Liver (tissue), 2 donors: Measurements from ENCODE around the gene EFCAB7.

Source experiments
- TF ChIP-seq, protein P1 (sequence below): fragments of 150-350 bp; IDR thresholded peaks from 2 replicates; pipeline ENCODE4 v1.5.1; 2017; ENCODE audit warnings: improper control_type of control experiment, low read depth, low read length; ENCODE audit not compliant: missing input control
- TF ChIP-seq, protein P2 (sequence below): IDR thresholded peaks from 2 replicates; pipeline ENCODE4 v1.6.1; 2016; ENCODE audit warnings: antibody characterized with exemption
- TF ChIP-seq, protein P3 (sequence below): IDR thresholded peaks from 2 replicates; pipeline ENCODE4 v1.6.1; 2016; ENCODE audit warnings: antibody characterized with exemption
- donor health status: healthy.

DNA sequence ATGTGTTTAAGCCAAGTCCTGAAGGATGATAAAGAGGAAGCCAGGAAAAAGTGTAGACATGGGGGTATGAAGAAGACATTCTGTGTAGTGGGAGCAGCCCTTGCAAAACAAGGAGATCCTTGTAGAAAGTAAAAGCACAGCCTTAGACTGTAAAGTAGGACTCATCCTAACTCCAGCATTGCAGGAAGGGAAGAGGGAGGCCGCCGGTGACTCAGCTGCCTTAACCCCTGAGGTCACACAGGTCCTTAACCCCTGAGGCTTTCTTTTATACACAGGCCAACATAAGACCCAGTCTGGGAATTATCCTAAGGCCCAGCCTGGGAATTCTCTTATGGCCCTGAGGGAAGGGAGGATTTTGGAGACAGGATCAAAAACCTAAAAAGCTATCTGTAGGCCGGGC lies 87.9 kb downstream of the EFCAB7 start:
- TF ChIP-seq, protein P1, sequence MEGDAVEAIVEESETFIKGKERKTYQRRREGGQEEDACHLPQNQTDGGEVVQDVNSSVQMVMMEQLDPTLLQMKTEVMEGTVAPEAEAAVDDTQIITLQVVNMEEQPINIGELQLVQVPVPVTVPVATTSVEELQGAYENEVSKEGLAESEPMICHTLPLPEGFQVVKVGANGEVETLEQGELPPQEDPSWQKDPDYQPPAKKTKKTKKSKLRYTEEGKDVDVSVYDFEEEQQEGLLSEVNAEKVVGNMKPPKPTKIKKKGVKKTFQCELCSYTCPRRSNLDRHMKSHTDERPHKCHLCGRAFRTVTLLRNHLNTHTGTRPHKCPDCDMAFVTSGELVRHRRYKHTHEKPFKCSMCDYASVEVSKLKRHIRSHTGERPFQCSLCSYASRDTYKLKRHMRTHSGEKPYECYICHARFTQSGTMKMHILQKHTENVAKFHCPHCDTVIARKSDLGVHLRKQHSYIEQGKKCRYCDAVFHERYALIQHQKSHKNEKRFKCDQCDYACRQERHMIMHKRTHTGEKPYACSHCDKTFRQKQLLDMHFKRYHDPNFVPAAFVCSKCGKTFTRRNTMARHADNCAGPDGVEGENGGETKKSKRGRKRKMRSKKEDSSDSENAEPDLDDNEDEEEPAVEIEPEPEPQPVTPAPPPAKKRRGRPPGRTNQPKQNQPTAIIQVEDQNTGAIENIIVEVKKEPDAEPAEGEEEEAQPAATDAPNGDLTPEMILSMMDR = no peak
- TF ChIP-seq, protein P2, sequence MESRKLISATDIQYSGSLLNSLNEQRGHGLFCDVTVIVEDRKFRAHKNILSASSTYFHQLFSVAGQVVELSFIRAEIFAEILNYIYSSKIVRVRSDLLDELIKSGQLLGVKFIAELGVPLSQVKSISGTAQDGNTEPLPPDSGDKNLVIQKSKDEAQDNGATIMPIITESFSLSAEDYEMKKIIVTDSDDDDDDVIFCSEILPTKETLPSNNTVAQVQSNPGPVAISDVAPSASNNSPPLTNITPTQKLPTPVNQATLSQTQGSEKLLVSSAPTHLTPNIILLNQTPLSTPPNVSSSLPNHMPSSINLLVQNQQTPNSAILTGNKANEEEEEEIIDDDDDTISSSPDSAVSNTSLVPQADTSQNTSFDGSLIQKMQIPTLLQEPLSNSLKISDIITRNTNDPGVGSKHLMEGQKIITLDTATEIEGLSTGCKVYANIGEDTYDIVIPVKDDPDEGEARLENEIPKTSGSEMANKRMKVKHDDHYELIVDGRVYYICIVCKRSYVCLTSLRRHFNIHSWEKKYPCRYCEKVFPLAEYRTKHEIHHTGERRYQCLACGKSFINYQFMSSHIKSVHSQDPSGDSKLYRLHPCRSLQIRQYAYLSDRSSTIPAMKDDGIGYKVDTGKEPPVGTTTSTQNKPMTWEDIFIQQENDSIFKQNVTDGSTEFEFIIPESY = no peak
- TF ChIP-seq, protein P3, sequence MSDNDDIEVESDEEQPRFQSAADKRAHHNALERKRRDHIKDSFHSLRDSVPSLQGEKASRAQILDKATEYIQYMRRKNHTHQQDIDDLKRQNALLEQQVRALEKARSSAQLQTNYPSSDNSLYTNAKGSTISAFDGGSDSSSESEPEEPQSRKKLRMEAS = no peak
